ENCODE results near the gene APBB1. TPM values are rescaled to one million over a fixed set of nuclear protein-coding genes. Genes with fewer than 3 reads are reported as not detected.

APBB1 gene
- total and polyA plus RNA-seq, 2 of the 4 experiments (the other 2 are of a cell fraction) = 39.4 to 44.1 TPM

DNA sequence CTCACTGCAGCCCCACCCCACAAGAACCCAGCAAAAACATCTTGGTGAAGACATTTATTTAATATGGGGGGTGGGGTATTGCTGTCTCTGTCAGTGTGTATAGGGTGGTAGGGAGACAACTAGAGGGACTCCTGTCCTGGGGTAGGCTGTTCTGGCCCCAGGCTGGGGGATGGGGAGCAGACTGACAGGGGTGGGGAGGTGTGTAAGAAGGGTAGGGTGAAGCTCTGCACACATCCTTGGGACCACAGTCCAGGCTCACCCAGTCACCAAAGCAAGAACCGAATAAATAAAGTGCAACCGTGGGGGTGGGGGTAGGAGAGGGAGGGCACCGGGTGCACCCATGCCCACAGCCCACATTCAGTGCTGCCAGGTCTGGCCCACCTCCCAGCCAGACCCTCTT, 29.7 kb upstream of the APBB1 start:
- intact Hi-C loops (cut with micrococcal nuclease) = no loop called here
- Histone ChIP-seq H2BK20ac (ENCODE audit: low read depth, low read length) (no peak overlapping the region), H2BK120ac (ENCODE audit: low read depth, low read length) (no peak overlapping the region)

More for the DNA sequence above, 29.7 kb upstream of the APBB1 start:
- no CpG with 5 or more reads among the region's 3 CpGs for WGBS, 2 experiments (ENCODE audit: extremely low coverage in 2 of 2, insufficient read length in 1 of 2)
- no peak overlapping the region for H3K18ac ChIP-seq (ENCODE audit: low read depth, low read length)
- no peak overlapping the region for H3K4ac ChIP-seq (ENCODE audit: low read depth, low read length)
- H3K4me3 ChIP-seq (ENCODE audit: insufficient read depth, low read depth, low read length) = no peak overlapping the region
- no peak overlapping the region for H3K14ac ChIP-seq (replicated peaks; ENCODE audit: low read depth, low read length)
- no peak overlapping the region for H2BK5ac ChIP-seq (ENCODE audit: low read depth, low read length, poor library complexity, severe bottlenecking)
- H2AK9ac ChIP-seq (replicated peaks; ENCODE audit: low read depth, low read length, poor library complexity) = no peak overlapping the region
- no peak overlapping the region for H4K5ac ChIP-seq (ENCODE audit: low read depth, low read length)
- POLR2A ChIA-PET (ENCODE audit: unreplicated experiment) = no interaction called here
- no peaks in the 10 kb centered on the region for H3K9me3 ChIP-seq (ENCODE audit: control insufficient read depth, insufficient read depth, low read length)
- in situ Hi-C loops (cut with MboI; ENCODE audit: low sequenced_read_pairs) = no loop called here
- dilution Hi-C loops (cut with HindIII; ENCODE audit: low sequenced_read_pairs, unreplicated experiment) = no loop called here
- peaks cover 4% of the 10 kb centered on the region; the same call in 1 of the 2 replicates for H3K9me1 ChIP-seq (ENCODE audit: insufficient read depth, low read length)
- no peak overlapping the region for H4K91ac ChIP-seq (ENCODE audit: insufficient read depth, low read depth, low read length)
- no peak overlapping the region for H3K27ac ChIP-seq (ENCODE audit: insufficient read depth, low read length)
- TF ChIP-seq NFE2L2 (IDR thresholded peaks at IDR 0.05; ENCODE audit: low read depth, low read length) (no peak), MXI1 (IDR thresholded peaks at IDR 0.05; ENCODE audit: borderline replicate concordance, low read depth, low read length) (no peak), MAZ (IDR thresholded peaks at IDR 0.05; ENCODE audit: borderline replicate concordance, low read depth, low read length) (no peak), FOS (IDR thresholded peaks at IDR 0.05; ENCODE audit: low read depth, low read length) (no peak), RFX5 (IDR thresholded peaks at IDR 0.05; ENCODE audit: low read depth, low read length) (no peak), RAD21 (IDR thresholded peaks at IDR 0.05; ENCODE audit: low read length) (no peak), BHLHE40 (IDR thresholded peaks at IDR 0.05; ENCODE audit: low read depth, low read length) (no peak), MAFK (IDR thresholded peaks at IDR 0.05; ENCODE audit: low read depth, low read length) (no peak), POLR2A (IDR thresholded peaks at IDR 0.05; ENCODE audit: low read depth, low read length) (no peak), CEBPB (IDR thresholded peaks at IDR 0.05; ENCODE audit: low read depth, low read length) (no peak), RCOR1 (IDR thresholded peaks at IDR 0.05; ENCODE audit: insufficient replicate concordance, low read length) (no peak), CHD1 (IDR thresholded peaks at IDR 0.05; ENCODE audit: low read depth, low read length) (no peak), SMC3 (IDR thresholded peaks at IDR 0.05; ENCODE audit: low read depth, low read length) (no peak)
- TF ChIP-seq, protein P1, sequence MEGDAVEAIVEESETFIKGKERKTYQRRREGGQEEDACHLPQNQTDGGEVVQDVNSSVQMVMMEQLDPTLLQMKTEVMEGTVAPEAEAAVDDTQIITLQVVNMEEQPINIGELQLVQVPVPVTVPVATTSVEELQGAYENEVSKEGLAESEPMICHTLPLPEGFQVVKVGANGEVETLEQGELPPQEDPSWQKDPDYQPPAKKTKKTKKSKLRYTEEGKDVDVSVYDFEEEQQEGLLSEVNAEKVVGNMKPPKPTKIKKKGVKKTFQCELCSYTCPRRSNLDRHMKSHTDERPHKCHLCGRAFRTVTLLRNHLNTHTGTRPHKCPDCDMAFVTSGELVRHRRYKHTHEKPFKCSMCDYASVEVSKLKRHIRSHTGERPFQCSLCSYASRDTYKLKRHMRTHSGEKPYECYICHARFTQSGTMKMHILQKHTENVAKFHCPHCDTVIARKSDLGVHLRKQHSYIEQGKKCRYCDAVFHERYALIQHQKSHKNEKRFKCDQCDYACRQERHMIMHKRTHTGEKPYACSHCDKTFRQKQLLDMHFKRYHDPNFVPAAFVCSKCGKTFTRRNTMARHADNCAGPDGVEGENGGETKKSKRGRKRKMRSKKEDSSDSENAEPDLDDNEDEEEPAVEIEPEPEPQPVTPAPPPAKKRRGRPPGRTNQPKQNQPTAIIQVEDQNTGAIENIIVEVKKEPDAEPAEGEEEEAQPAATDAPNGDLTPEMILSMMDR (conservative IDR thresholded peaks at IDR 0.05; ENCODE audit: low read depth, low read length) = no peak
- TF ChIP-seq, protein P2, sequence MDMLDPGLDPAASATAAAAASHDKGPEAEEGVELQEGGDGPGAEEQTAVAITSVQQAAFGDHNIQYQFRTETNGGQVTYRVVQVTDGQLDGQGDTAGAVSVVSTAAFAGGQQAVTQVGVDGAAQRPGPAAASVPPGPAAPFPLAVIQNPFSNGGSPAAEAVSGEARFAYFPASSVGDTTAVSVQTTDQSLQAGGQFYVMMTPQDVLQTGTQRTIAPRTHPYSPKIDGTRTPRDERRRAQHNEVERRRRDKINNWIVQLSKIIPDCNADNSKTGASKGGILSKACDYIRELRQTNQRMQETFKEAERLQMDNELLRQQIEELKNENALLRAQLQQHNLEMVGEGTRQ (IDR thresholded peaks at IDR 0.05; ENCODE audit: low read depth, low read length) = no peak
- TF ChIP-seq, protein P3, sequence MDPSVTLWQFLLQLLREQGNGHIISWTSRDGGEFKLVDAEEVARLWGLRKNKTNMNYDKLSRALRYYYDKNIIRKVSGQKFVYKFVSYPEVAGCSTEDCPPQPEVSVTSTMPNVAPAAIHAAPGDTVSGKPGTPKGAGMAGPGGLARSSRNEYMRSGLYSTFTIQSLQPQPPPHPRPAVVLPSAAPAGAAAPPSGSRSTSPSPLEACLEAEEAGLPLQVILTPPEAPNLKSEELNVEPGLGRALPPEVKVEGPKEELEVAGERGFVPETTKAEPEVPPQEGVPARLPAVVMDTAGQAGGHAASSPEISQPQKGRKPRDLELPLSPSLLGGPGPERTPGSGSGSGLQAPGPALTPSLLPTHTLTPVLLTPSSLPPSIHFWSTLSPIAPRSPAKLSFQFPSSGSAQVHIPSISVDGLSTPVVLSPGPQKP (IDR thresholded peaks at IDR 0.05; ENCODE audit: borderline replicate concordance, low read depth, low read length) = no peak
- H2BK15ac ChIP-seq (ENCODE audit: low read depth, low read length) = no peak overlapping the region
- H3K4me1 ChIP-seq (ENCODE audit: control insufficient read depth, insufficient read depth, low read length) = no peaks in the 10 kb centered on the region
- no peak overlapping the region for H2AK5ac ChIP-seq (ENCODE audit: low read depth, low read length)
- H3K9ac ChIP-seq (ENCODE audit: low read depth, low read length) = no peak overlapping the region
- H4K8ac ChIP-seq (ENCODE audit: low read depth in 2 of 2, low read length in 2 of 2) = no peak overlapping the region
- no peak overlapping the region for H3K4me2 ChIP-seq (ENCODE audit: low read depth, low read length)
- CTCF ChIA-PET = interaction anchor here (0.6 to 1.7 kb wide), 2 partner anchors 70 to 426 kb away, joined by 3 to 10 read pairs; no protein-coding TSS in a partner anchor
- H4K20me1 ChIP-seq (ENCODE audit: insufficient read depth, low read length) = no peaks in the 10 kb centered on the region; the same call in 1 of the 2 replicates
- peaks cover 0 to 4% of the 10 kb centered on the region in 2 experiments; a peak in 2 of 4 replicates for H3K79me1 ChIP-seq (ENCODE audit: low read depth in 1 of 2, low read length in 2 of 2)
- H3K36me3 ChIP-seq (ENCODE audit: control insufficient read depth, insufficient read depth, low read length) = peaks cover 29% of the 10 kb centered on the region
- H3K56ac ChIP-seq (ENCODE audit: extremely low read depth, insufficient read depth, low read length) = no peak overlapping the region
- ATAC-seq (ENCODE audit: low read depth) (no peak), DNase-seq (no peak)
- no peak overlapping the region for H3K23ac ChIP-seq (ENCODE audit: low read depth, low read length)
- no TSS peak for BruUV-seq (replicated peaks)
- no peaks in the 10 kb centered on the region for H3K27me3 ChIP-seq (ENCODE audit: control insufficient read depth, insufficient read depth, low read length)
- H2AFZ ChIP-seq (replicated peaks; ENCODE audit: low read length, poor library complexity) = no peak overlapping the region
